ENCODE results near the gene TRIM24. TPM values are rescaled to one million over a fixed set of nuclear protein-coding genes. Genes with fewer than 3 reads are reported as not detected.

TRIM24 gene
- total and polyA plus RNA-seq, 2 of the 13 experiments (the other 11 are each of a cell fraction or from before 2014, with no cell fraction given), result 100 to 106 TPM

DNA sequence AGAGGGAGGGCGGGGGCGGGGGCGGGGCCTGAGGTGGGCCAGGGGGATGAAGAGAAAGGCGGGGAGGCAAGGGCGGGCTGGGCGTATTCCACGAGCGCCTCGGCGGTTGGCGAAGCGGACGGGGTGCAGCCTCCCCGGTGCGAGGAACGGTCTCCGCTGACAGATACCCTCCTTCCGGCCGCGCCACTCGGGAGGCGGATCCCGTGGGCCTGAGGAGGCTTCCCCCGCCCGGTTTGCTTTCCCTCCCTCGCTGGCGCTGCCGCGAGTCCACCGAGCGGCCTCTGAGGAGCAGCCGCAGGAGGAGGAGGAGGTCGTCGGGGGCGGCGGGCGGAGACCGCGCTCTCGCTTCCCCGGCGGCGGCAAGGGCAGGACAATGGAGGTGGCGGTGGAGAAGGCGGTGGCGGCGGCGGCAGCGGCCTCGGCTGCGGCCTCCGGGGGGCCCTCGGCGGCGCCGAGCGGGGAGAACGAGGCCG lies at the start of gene TRIM24 (continued):
- TF ChIP-seq, protein P1, sequence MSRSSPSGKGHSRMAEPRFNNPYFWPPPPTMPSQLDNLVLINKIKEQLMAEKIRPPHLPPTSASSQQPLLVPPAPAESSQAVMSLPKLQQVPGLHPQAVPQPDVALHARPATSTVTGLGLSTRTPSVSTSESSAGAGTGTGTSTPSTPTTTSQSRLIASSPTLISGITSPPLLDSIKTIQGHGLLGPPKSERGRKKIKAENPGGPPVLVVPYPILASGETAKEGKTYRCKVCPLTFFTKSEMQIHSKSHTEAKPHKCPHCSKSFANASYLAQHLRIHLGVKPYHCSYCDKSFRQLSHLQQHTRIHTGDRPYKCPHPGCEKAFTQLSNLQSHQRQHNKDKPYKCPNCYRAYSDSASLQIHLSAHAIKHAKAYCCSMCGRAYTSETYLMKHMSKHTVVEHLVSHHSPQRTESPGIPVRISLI (CRISPR knock-in tag; IDR thresholded peaks at IDR 0.05; ENCODE audit: borderline replicate concordance), result peak; percentile 56; the same call in 1 of the 2 replicates
- TF ChIP-seq ZNF256 (CRISPR knock-in tag; conservative IDR thresholded peaks at IDR 0.05) (no peak), YEATS2 (CRISPR knock-in tag; IDR thresholded peaks at IDR 0.05; ENCODE audit: borderline replicate concordance) (no peak; the same call in 1 of the 2 replicates), ZNF274 (CRISPR knock-in tag; IDR thresholded peaks at IDR 0.05) (0 out of 2 replicates have a peak, but pooled peaks have one; percentile 25), SMAD3 (CRISPR knock-in tag; IDR thresholded peaks at IDR 0.05) (no peak), ZBTB7B (CRISPR knock-in tag; IDR thresholded peaks at IDR 0.05) (no peak), HDAC1 (CRISPR knock-in tag; IDR thresholded peaks at IDR 0.05) (peak; percentile 73)
- TF ChIP-seq, protein P2, sequence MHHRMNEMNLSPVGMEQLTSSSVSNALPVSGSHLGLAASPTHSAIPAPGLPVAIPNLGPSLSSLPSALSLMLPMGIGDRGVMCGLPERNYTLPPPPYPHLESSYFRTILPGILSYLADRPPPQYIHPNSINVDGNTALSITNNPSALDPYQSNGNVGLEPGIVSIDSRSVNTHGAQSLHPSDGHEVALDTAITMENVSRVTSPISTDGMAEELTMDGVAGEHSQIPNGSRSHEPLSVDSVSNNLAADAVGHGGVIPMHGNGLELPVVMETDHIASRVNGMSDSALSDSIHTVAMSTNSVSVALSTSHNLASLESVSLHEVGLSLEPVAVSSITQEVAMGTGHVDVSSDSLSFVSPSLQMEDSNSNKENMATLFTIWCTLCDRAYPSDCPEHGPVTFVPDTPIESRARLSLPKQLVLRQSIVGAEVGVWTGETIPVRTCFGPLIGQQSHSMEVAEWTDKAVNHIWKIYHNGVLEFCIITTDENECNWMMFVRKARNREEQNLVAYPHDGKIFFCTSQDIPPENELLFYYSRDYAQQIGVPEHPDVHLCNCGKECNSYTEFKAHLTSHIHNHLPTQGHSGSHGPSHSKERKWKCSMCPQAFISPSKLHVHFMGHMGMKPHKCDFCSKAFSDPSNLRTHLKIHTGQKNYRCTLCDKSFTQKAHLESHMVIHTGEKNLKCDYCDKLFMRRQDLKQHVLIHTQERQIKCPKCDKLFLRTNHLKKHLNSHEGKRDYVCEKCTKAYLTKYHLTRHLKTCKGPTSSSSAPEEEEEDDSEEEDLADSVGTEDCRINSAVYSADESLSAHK (CRISPR knock-in tag; IDR thresholded peaks at IDR 0.05; ENCODE audit: borderline replicate concordance), result no peak
- TF ChIP-seq, protein P3, sequence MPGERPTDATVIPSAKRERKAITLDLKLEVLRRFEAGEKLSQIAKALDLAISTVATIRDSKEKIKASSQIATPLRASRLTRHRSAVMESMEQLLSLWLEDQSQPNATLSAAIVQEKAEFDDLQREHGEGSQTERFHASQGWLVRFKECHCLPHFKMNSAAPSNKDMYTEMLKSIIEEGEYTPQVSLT (CRISPR knock-in tag; IDR thresholded peaks at IDR 0.05; ENCODE audit: borderline replicate concordance, low read depth), result no peak
- TF ChIP-seq, protein P4, sequence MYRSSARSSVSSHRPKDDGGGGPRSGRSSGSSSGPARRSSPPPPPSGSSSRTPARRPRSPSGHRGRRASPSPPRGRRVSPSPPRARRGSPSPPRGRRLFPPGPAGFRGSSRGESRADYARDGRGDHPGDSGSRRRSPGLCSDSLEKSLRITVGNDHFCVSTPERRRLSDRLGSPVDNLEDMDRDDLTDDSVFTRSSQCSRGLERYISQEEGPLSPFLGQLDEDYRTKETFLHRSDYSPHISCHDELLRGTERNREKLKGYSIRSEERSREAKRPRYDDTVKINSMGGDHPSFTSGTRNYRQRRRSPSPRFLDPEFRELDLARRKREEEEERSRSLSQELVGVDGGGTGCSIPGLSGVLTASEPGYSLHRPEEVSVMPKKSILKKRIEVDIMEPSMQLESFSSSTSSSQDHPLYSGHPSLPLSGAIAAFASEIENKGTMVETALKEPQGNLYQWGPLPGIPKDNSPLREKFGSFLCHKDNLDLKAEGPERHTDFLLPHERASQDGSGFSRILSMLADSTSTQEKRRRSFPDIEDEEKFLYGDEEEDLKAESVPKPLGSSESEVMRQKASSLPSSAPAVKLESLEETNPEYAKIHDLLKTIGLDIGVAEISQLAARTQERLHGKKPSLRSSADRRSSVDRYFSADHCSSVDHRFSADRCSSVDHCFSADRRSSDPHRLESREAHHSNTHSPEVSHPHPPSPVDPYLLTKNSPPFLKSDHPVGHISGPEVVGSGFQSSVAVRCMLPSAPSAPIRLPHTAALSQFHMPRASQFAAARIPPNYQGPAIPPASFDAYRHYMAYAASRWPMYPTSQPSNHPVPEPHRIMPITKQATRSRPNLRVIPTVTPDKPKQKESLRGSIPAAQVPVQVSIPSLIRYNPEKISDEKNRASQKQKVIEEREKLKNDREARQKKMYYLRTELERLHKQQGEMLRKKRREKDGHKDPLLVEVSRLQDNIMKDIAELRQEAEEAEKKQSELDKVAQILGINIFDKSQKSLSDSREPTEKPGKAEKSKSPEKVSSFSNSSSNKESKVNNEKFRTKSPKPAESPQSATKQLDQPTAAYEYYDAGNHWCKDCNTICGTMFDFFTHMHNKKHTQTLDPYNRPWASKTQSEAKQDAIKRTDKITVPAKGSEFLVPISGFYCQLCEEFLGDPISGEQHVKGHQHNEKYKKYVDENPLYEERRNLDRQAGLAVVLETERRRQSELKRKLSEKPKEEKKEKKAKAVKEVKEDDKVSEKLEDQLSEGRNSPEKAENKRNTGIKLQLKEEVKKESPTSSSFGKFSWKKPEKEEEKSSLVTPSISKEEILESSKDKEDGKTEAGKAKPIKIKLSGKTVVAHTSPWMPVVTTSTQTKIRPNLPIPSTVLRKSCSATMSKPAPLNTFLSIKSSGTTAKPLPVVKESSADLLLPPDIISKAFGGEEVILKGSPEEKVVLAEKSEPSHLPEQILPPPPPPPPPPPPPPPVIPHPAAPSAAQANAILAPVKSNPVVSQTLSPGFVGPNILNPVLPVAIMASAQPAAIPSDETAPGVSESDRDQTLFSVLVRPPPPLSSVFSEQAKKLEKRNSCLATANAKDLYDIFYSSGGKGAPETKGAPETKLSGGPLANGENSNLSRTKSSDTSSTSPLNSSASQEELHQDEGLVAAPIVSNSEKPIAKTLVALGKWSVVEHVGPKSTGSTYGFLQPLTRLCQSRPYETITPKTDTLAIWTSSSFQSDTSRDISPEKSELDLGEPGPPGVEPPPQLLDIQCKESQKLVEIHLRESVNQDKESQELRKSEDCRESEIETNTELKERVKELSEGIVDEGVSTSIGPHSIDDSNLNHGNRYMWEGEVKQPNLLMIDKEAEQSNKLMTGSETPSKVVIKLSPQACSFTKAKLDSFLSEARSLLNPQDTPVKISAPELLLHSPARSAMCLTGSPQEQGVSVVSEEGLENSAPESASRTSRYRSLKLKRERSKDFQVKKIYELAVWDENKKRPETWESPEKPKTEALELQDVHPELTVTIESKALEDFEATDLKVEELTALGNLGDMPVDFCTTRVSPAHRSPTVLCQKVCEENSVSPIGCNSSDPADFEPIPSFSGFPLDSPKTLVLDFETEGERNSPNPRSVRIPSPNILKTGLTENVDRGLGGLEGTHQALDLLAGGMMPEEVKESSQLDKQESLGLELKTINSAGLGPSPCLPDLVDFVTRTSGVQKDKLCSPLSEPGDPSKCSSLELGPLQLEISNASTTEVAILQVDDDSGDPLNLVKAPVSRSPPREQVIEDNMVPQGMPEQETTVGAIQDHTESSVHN (CRISPR knock-in tag; IDR thresholded peaks at IDR 0.05), result no peak
- TF ChIP-seq, protein P5, sequence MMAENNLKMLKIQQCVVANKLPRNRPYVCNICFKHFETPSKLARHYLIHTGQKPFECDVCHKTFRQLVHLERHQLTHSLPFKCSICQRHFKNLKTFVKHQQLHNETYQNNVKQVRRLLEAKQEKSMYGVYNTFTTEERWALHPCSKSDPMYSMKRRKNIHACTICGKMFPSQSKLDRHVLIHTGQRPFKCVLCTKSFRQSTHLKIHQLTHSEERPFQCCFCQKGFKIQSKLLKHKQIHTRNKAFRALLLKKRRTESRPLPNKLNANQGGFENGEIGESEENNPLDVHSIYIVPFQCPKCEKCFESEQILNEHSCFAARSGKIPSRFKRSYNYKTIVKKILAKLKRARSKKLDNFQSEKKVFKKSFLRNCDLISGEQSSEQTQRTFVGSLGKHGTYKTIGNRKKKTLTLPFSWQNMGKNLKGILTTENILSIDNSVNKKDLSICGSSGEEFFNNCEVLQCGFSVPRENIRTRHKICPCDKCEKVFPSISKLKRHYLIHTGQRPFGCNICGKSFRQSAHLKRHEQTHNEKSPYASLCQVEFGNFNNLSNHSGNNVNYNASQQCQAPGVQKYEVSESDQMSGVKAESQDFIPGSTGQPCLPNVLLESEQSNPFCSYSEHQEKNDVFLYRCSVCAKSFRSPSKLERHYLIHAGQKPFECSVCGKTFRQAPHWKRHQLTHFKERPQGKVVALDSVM (CRISPR knock-in tag; IDR thresholded peaks at IDR 0.05), result peak; percentile 14; the same call in 1 of the 2 replicates
- TF ChIP-seq, protein P6, sequence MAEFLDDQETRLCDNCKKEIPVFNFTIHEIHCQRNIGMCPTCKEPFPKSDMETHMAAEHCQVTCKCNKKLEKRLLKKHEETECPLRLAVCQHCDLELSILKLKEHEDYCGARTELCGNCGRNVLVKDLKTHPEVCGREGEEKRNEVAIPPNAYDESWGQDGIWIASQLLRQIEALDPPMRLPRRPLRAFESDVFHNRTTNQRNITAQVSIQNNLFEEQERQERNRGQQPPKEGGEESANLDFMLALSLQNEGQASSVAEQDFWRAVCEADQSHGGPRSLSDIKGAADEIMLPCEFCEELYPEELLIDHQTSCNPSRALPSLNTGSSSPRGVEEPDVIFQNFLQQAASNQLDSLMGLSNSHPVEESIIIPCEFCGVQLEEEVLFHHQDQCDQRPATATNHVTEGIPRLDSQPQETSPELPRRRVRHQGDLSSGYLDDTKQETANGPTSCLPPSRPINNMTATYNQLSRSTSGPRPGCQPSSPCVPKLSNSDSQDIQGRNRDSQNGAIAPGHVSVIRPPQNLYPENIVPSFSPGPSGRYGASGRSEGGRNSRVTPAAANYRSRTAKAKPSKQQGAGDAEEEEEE (CRISPR knock-in tag; IDR thresholded peaks at IDR 0.05; ENCODE audit: borderline replicate concordance), result no peak
